Measurements from ENCODE around the gene PNPLA2. TPM values are rescaled to one million over a fixed set of nuclear protein-coding genes. Genes with fewer than 3 reads are reported as not detected.

Gene PNPLA2
- total RNA-seq: 15.2 and 16.2 TPM in 2 replicates

GRCh38 chr11:818396-819128 is at the start of gene PNPLA2:
Gene PNPLA2, plus strand, starts transcription at chr11:818914. Its CDS starts 805 bp downstream, at chr11:819719.

GRCh38 chr11:777288-778255 is 41.1 kb upstream of the PNPLA2 start, which contains the start of gene GATD1:
Gene GATD1, minus strand, starts transcription at chr11:777487. Its CDS starts 25 bp downstream, at chr11:777462.

GRCh38 chr11:789943-790342 is 28.8 kb upstream of the PNPLA2 start, which contains the start of gene CEND1:
Gene CEND1, minus strand, starts transcription at chr11:790090. Its CDS starts 1,514 bp downstream, at chr11:788576.

GRCh38 chr11:798093-798713 is 20.5 kb upstream of the PNPLA2 start, which contains the start of gene SLC25A22:
Gene SLC25A22, minus strand, starts transcription at chr11:798281. Its CDS starts 3,275 bp downstream, at chr11:795006.

GRCh38 chr11:809287-810039 is 9.3 kb upstream of the PNPLA2 start, which contains the start of gene RPLP2:
Gene RPLP2, plus strand, starts transcription at chr11:809967. Its CDS starts 268 bp downstream, at chr11:810235.

GRCh38 chr11:827897-828192 is 9.1 kb downstream of the PNPLA2 start, which contains the start of gene CRACR2B:
Gene CRACR2B, plus strand, starts transcription at chr11:827919. Its CDS starts 689 bp downstream, at chr11:828608.

GRCh38 chr11:832529-833113 is 13.9 kb downstream of the PNPLA2 start, which contains the start of gene CD151:
Gene CD151, plus strand, starts transcription at chr11:832952. Its CDS starts 3,118 bp downstream, at chr11:836070.

GRCh38 chr11:842370-843002 is 23.8 kb downstream of the PNPLA2 start, which contains the start of the genes POLR2L and TSPAN4:
Gene POLR2L, minus strand, starts transcription at chr11:842529. Its CDS starts 21 bp downstream, at chr11:842508.
Gene TSPAN4, plus strand, starts transcription at chr11:842852. Its CDS starts 7,453 bp downstream, at chr11:850305.

Other genes starting within 250 kb of the PNPLA2 start
- gene PHRF1, start 242.4 kb upstream of the PNPLA2 start, total RNA-seq: 24.5 and 26.0 TPM in 2 replicates
- 11.0 and 71.6 TPM in 2 replicates for gene IRF7, start 203.0 kb upstream of the PNPLA2 start, total RNA-seq
- gene CDHR5, start 194.0 kb upstream of the PNPLA2 start, total RNA-seq: not detected in 2 replicates
- gene SCT, start 191.7 kb upstream of the PNPLA2 start, total RNA-seq: not detected in 2 replicates
- not detected in 2 replicates for gene DRD4, start 181.6 kb upstream of the PNPLA2 start, total RNA-seq
- gene DEAF1, start 123.7 kb upstream of the PNPLA2 start, total RNA-seq: 34.8 and 38.7 TPM in 2 replicates
- 7.8 and 11.7 TPM in 2 replicates for gene TMEM80, start 123.1 kb upstream of the PNPLA2 start, total RNA-seq
- gene EPS8L2, start 112.7 kb upstream of the PNPLA2 start, total RNA-seq: 2.3 and 2.9 TPM in 2 replicates
- gene TALDO1, start 71.5 kb upstream of the PNPLA2 start, total RNA-seq: 200 and 226 TPM in 2 replicates
- gene GATD1, start 41.4 kb upstream of the PNPLA2 start, total RNA-seq: 16.9 and 23.3 TPM in 2 replicates
- gene CEND1, start 28.8 kb upstream of the PNPLA2 start, total RNA-seq: 0.32 TPM in 1 of 2 replicates, not detected in the other
- 5.3 and 9.4 TPM in 2 replicates for gene SLC25A22, start 20.6 kb upstream of the PNPLA2 start, total RNA-seq
- gene PIDD1, start 13.7 kb upstream of the PNPLA2 start, total RNA-seq: 6.5 and 6.8 TPM in 2 replicates
- 71.0 and 255 TPM in 2 replicates for gene RPLP2, start 8.9 kb upstream of the PNPLA2 start, total RNA-seq
- 6.5 and 9.6 TPM in 2 replicates for gene CRACR2B, start 9.0 kb downstream of the PNPLA2 start, total RNA-seq
- gene CD151, start 14.0 kb downstream of the PNPLA2 start, total RNA-seq: 523 and 570 TPM in 2 replicates
- gene POLR2L, start 23.6 kb downstream of the PNPLA2 start, total RNA-seq: 25.2 and 71.8 TPM in 2 replicates
- gene TSPAN4, start 23.9 kb downstream of the PNPLA2 start, total RNA-seq: 76.0 and 116 TPM in 2 replicates
- gene CHID1, start 91.9 kb downstream of the PNPLA2 start, total RNA-seq: 34.4 and 42.6 TPM in 2 replicates
- 19.9 and 30.5 TPM in 2 replicates for gene AP2A2, start 107.0 kb downstream of the PNPLA2 start, total RNA-seq
- gene MUC6, start 217.8 kb downstream of the PNPLA2 start, total RNA-seq: not detected in 2 replicates

All from epithelial cell of umbilical artery (primary cell).